Effector CD4-positive, alpha-beta T cell (primary cell): Measurements from ENCODE around the gene ZNF75A.
"Not testable (repeated sequence)": the region's sequence is repeated elsewhere in the genome, so short reads cannot be mapped to it uniquely, and the experiment has no call there.

Source experiments
- DNase-seq: peaks from one replicate; pipeline ENCODE4 v3.0.0-alpha.2; 2020
- total RNA-seq: gene quantifications from one replicate; lab custom pipeline; 2026; lab: John Stamatoyannopoulos, UW

ZNF75A gene
- 45.2 reads per million, percentile 66 among the genes with 10 or more reads in this experiment for total RNA-seq

DNA sequence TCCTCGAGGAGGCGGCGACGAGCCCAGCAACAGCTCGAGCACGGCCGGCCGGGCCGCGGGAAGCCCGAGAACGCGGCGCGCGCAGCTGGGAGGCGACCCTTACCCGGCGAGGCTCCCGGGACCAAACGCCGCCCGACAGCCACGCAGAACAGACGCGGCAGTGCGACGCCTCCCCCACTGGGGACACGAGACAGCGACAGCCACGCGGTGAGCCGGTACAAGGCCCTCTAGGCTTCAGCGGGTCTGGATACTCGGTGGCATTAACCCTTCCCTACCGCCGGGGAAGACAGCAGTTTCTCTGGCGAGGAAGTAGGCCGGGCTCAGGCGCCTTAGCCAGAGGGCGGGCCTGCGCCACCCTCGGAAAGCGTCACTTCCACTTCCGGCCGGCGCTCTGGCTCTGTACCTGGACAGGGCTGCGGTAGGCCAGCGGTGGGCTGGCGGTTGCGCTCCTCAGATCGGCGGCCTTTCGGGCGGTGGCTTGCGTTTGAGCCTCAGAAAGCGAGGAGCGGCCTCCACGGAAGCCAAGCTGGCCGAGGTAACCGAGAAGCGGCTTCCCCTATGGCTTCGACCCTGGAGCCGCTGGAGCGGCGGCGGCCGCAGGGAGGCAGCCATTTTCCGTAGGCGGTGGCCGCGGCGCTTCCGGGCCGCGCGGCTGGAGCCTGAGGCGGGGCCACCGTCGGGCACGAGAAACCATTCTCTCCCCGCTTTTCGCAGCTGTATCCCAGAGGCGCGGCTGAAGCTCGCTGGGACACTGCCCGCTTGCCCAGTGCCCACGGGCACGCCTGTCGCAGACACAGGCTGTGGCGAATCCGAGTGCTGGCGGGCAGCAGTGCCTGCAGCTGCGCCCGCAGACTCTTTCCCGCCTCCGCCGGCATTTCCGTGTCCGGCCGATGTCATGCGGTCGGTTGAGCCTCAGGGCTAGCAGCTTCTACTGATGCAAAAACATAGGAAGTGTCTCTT is at the start of gene ZNF75A, which contains the start of gene TIGD7:
TSS of gene ZNF75A (plus strand) at position 389 of the 960 bp plus-strand sequence. CDS start 2,932 bp downstream, outside the sequence.
TSS of gene TIGD7 (minus strand) at position 322 of the 960 bp plus-strand sequence. CDS start 4,816 bp downstream, outside the sequence.
- peak; percentile 69 for DNase-seq

DNA sequence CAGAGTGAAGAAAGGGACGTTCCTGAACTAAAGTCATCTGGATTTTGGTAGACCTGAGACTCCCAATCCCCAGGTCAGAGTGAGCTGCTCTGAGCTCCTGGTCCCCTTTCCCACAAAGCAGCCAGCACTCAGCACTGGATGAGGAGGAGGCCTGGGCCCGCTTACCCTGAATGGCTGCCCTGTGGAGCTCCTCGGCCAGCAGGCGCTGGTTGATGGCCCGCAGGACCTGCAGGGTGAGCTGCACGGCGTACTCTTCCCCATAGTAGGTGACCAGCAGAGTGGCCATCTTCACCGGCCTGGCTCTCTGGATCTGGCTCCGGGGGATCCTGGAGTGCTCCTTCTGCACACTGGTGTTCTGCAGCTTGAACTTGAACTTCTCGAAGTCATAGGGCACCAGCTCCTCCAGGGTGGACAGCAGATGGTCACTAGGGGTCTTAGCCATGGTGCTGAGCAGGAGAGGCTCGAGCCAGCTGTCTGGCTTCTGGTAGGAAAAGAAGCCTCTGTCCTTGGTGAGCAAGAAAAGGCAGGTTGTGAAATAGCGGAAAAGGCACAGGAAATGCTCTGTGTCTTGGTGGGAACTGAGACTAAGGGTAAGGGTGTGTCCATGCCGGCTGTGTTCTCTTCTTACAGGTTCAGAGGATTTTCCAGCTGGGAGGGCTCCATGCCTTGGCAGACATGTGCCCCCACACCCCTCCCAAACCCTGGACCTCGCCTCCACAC is 49.0 kb upstream of the ZNF75A start, which contains the start of gene MEFV:
TSS of gene MEFV (minus strand) at position 488 of the 720 bp plus-strand sequence. CDS start at position 442, 46 bp downstream.
- no peak for DNase-seq

DNA sequence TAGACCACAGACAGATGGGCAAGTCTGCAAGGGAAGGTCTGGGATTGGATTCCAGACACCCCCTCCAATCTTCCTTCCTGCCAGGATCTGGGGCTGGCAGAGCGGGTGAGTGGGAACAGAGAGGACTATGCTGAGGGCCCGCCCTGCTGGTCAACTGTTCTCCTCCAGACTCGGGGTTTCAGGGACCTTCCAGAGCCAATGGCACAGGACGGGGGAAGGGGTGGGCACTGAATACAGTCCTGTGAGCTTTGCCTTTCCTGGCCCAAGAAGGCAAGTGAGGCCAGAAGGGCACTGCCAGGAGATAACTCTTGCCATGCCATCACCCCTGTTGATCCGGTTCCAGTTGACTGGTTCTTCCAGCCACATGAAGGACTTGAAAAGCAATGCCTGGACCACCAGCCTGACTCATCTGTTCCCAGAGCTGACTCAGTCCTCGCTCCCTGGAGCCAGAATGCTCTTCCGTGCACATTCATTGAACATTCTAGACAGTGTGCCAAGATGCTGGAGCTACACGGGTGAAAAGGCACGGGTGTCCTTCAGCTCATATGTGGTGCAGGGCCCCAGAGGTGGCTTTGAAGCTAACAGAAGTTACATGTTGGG is 48.3 kb upstream of the ZNF75A start:
- DNase-seq: no peak

DNA sequence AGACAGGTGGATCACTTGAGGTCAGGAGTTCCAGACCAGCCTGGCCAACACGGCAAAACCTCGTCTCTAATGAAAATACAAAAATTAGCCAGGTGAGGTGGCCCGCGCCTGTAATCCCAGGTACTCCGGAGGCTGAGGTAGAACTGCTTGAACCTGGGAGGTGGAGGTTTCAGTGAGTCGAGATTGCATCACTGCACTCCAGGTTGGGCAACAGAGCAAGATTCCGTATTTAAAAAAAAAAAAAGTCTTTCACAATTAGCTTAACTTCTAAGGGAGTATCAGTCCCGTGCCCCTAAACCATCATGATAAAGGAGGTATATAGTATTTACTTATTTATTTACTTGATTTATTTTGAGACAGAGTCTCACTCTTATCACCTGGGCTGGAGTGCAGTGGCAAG is 45.5 kb upstream of the ZNF75A start:
- no peak for DNase-seq

DNA sequence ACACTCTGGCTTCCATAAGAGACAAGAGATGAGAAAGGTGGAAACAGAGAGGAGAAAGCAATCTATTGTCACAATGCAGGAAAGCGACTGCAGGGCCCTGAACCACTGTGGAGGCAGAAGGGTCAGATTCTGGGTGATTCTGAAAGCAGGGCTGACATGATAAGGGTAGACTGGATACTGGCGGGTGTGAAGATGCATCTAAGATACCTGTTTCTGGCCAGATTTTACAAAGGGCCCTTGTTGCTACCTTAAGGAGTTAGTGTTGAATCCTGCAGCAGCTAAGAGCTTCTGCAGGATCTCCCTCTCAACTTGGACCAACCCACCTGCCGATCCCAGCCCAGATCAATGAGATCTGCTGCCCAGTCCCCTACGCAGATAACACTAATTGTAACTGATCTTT is 42.8 kb upstream of the ZNF75A start:
- DNase-seq: no peak

DNA sequence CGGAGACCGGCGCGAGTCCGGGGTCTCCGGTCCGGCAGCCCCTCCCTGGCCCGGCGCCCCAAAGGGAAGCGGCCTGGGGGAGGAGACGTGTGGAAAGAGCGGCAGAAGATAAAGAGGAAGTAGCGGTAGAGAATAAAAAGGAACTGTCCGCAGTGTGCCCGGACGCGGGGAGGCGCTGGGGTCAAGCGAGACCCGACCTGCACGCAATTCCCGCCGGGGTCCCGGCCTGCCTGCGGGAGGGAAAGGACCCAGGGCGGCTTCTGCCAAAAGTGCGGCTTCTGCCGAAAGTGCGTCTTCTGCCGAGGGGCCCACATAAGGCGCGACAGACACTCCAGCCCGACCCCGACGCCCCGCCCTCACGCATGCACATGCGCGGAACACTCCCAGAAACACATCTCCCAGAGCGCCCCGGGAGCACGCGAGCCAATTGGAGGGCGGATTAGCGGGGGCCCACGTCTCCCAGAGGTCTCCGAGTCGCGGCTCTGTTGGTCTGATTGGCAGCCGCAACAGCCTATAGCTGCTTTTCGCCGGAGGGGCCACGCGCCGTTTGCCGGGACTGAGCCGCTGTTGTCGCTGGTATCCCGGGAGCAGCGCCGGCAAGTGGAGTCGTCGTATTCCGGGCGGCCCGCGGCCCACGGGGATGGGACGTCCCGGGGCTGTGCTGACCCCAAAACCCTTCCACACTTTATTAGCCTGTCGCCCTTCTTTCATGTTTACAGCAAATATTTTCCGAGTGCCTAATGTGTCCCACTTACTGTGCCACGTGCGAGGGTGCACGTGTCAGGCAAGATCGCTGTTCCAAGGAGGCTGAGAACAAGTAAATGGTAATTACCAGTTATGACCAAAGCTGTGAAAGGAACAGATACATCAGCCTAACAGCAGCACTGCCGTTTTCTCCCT is 40.9 kb upstream of the ZNF75A start:
- peak; percentile 92 for DNase-seq

DNA sequence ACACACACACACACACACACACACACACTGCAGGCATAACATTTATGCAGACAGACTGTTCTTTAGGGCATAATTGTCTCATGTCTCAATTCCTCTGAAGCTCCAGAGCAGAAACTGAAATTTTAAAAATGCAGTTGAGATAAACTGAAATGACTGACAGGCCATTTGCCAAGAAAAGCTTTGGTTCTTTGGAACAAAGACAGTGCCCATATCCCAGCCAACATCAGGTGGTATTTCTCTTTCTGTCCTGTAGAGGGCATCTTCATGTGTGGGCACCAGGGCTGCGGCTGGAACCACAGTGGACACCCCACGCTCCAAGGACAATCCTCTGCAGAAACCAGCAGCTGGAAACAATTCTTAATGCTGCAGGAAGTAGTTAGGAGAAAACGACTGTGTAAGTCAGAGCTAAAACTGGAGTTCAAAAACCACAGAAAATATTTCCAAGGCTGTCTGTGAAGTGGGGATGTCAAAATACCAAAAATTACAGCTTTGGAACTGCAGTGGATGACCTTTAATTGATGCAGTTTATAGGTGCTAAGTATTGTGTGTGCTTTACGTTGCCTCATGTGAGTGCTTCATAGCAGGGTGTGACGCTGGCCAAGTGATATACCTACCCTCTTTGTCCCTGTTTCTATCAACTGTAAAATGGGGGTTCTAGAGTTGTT is 38.3 kb upstream of the ZNF75A start:
- DNase-seq: no peak

DNA sequence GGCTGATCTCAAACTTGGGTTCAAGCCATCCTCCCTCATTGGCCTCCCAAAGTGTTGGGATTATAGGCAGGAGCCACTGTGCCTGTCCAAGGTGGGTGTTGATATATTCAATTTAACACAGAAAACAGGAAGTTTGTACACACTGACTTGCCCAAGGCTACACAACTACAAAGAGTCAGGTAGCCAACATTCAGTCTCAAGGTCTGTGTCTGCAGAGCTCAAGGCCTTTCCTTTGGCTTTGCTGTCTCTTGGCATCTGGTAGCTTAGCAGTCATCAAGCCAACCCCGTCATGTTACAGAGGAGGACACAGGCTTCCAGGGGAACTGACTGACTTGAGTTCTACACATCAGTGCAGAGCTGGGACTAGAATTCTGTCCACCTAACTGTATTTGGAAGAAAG is 37.0 kb upstream of the ZNF75A start:
- no peak for DNase-seq

DNA sequence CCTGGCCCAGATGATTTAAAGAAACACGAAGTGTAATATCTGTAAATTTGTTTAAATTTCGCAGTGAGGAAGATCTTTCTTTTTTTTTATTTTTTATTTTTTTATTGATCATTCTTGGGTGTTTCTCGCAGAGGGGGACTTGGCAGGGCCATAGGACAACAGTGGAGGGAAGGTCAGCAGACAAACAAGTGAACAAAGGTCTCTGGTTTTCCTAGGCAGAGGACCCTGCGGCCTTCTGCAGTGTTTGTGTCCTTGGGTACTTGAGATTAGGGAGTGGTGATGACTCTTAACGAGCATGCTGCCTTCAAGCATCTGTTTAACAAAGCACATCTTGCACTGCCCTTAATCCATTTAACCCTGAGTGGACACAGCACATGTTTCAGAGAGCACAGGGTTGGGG is 34.6 kb upstream of the ZNF75A start:
- not testable (repeated sequence) for DNase-seq

DNA sequence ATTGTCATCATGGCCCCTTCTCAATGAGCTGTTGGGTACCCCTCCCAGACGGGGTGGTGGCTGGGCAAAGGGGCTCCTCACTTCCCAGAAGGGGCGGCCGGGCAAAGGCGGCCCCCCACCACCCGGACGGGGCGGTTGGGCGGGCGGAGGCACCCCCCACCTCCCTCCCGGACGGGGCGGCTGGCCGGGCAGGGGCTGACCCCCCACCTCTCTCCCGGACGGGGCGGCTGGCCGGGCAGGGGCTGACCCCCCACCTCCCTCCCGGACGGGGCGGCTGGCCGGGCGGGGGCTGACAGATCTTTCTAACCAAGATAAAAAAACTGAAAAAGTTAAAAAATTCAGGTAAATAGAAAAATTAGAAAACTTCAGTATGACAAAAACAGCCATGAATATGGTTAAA is 34.0 kb upstream of the ZNF75A start:
- not testable (repeated sequence) for DNase-seq

DNA sequence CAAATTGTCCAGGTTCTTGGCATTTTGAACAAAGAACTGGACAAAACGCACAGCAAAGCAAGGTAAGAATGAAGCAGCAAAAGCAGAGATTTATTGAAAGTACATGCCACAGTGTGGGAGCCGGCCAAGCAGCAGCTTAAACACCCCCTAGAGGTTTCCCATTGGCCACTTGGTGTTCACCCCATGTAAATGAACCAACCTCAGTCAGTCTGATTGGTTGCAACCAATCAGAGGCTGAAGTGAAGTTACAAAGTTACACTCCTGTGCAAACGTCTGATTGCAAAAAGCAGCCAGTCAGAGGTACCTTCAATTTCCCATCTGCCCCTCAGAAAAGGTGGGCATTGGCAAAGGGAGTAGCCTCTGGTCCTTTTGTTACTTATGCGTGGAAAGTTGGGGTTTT is 30.8 kb upstream of the ZNF75A start:
- no peak for DNase-seq

DNA sequence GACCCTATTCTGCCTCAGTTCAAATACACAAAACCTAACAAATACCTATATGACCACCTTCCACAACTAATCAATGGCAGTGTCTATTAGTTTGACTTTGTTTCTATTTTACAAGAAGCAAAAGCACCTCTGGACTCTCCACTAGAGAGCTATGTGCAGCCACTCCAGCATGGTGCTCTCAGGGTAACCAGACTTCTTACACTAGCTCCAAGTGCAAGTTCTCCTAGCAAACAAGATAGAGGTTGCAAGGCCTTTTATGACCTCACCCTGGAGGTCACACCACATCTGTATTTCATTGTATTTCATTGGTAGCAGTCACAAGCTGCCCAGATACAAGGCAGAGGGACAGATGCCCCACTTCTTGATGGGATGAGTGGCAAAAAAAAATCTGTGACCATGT is 30.4 kb upstream of the ZNF75A start:
- DNase-seq: no peak

DNA sequence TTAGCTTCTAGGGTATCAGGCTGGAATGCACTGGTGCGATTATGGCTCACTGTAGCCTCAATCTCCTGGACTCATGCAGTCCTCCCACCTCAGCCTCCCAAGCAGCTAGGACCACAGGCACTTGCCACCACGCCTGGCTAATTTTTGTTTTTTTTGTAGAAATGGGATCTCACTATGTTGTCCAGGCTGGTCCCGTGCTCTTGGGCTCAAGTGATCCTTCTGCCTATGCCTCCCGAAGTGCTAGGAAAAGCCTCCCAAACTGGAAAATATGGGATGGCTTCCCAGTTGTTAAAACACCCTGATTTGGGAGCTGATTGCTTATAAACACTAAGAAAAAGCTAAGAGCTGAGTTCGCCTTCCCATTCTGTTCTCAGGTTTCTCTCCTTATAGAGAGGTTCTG is 28.6 kb upstream of the ZNF75A start:
- DNase-seq: no peak

DNA sequence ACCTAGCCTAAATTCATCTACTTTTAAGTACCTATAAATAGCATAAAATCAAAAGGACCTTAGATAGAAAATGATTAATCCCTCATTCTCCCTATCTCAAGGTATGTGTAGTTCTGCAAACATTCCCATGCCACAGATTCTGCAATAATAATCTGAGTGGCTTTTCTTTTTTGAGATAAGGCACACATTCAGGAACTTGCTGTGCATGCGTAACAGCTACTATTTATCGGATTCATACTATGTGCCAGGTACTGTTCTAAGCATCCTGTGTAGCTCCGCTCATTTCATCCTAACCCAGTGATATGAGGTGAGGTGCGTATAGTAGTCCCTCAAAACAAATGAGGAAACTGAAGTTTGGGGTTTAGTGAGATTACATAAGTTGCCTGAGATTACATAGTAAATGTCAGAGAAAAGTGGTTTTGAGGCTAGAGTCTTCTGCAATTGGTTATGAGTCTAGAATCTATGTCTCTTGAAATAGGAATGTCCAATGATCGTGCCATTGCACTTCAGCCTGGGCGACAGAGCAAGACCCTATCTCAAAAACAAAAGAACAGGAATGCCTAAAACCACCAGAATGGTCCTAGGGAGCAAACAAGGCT is 24.0 kb upstream of the ZNF75A start:
- no peak for DNase-seq

DNA sequence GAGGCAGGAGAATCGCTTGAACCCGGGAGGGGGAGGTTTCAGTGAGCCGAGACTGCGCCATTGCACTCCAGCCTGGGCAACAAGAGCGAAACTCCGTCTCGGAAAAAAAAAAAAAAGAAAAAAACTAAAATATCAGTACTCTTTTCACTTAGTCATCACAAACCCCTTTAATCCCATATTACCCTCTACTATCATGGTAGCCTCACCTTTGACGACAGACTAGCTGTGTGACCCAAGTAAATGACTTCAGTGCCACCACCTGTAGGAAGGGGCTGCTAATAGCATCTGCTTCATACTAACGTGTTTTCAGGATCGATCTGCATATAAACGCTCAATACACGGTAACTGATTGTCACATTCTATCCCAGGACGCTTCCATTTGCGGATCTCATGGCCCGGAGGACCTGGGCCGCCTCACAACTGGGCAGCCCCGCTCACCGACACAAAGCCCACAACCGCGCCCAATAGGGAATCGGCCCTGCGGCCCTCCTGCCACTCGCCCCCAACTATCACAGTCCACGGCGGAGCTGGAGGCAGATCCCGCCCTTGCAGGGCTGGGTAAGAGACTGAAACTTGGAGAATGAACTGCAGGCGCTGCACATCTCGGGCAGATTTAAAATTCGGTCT is 23.1 kb upstream of the ZNF75A start:
- DNase-seq: no peak

DNA sequence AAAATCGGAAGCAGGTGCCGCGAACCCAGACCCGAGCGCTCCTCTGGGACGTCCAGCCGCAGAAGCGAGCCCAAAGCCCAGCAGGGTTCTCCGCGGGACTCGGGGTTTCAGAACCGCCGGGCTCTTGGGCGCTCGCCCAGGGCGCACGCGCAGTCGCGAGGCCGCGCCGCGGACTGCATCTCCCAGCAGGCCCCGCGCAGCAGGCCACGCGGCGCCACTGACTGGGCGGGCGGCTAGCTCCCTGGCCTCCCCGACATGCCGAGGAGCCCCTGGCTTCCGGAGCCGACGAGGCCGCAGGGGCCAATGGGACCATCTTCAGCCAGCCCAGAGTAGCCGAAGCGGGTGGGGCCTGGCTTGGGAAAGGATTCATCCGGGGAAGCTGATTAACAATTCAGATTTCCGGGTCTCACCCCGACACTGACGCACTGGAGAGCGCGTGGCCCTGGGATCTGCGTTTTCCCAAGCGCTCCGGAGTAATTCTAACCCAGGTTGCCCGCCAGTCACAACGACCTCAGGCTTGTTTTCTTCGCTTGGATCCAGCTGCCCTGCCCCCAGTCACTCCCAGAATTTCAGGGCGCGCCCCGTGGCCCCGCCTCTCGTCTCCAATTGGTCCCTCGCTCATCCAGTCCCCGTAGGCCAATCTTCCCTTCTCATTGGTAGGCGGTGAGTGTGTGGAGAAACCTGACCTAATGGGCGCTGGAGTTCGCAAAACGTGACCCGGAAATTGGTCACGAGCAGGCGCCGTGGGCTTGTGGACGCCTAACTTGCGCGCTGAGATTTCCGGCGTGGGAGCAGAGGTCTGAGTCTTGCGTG is 22.4 kb upstream of the ZNF75A start, which contains the start of gene ZNF263:
TSS of gene ZNF263 (plus strand) at position 762 of the 813 bp plus-strand sequence. CDS start 328 bp downstream, outside the sequence.
- peak; percentile 84 for DNase-seq

DNA sequence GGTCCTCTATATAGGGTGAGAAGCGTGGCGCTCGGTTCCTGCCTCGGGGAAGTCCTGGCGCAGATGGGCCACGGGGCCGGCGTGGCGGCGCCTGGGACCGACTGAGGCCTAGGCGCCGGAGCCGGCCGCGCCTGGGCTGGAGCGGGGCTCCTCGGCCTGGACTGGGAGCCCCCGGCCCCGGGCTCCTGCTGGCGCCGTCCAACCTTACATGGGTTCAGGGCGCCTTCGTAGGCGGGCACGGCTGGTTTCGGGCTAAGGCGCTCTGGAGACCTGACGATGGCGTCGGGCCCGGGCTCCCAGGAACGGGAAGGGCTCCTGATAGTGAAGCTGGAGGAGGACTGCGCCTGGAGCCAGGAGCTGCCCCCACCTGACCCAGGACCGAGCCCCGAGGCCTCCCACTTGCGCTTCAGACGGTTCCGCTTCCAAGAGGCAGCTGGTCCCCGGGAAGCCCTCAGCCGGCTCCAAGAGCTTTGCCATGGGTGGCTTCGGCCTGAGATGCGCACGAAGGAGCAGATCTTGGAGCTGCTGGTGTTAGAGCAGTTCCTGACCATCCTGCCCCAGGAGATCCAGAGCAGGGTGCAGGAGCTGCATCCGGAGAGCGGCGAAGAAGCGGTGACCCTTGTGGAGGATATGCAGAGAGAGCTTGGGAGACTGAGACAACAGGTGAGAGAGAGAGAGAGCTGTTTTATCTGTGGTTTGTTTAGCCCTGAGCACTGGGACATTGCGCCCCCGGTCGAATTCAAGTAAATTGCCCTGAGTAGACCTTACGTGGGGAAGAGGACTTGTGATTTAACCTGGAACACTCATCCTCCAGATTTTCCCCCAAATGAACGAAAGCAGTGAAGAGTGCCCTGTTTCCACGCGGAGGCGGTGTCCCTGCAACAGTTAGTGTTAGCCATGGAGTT is 21.5 kb upstream of the ZNF75A start:
- DNase-seq: no peak

DNA sequence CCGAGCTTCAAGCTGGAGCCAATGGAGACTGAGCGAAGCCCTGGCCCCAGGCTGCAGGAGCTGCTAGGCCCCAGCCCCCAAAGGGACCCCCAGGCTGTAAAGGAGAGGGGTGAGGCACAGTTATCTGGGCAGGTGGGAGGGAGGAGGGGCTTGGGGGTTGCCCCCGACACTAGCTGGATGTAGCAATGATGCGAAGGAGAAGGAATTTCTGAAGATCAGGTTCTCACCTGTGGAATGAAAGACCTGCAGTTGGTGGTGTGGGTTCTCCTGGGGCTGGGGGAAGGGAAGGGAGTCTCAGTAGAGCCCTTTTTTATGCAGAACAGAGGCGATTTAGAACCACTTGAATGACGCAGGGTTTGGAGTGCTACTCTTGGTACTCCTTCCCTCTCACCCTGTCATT is 20.2 kb upstream of the ZNF75A start:
- no peak for DNase-seq
